A549 (cell line): Measurements from ENCODE around the gene MACC1.

ENCODE experiments used
- CTCF ChIP-seq: fragments of >200 bp; sonication (Bioruptor Twin); formaldehyde crosslinking; IDR thresholded peaks from 3 replicates; pipeline ENCODE4 v1.5.1; 2016
- TFCP2L1 ChIP-seq: fragments of 250-450 bp; sonication (Bioruptor Pico); IDR thresholded peaks from 2 replicates; pipeline ENCODE4 v1.5.0; 2021; ENCODE audit warnings: mild to moderate bottlenecking

DNA sequence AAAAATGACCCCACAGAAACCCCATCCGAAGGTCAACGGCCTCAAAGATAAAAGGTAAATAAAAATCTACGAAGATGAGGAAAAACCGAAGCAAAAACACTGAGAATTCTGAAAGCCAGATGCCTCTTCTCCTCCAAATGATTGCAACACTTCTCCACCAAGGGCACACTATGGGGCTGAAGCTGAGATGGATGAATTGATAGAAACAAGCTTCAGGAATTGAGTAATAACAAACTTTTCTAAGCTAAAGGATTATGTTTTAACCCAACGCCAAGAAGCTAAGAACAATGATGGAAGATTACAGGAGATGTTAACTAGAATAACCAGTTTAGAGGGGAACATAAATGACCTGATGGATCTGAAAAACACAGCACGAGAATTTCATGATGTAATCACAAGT lies 127.8 kb downstream of the MACC1 start:
- TF ChIP-seq CTCF (no peak), TFCP2L1 (CRISPR knock-in tag) (no peak)
